Embryonic facial prominence (tissue), 1 donor: ENCODE results near the gene IQGAP2.
"Not testable (repeated sequence)": the region's sequence is repeated elsewhere in the genome, so short reads cannot be mapped to it uniquely, and the experiment has no call there.

Experiments used
- DNase-seq: peaks from one replicate; pipeline ENCODE4 v3.0.0-alpha.2; 2016; ENCODE audit errors: extremely low spot score

IQGAP2 gene

GRCh38 chr5:76663573-76663972, 260.5 kb downstream of the IQGAP2 start:
- DNase-seq, result no peak

DNA sequence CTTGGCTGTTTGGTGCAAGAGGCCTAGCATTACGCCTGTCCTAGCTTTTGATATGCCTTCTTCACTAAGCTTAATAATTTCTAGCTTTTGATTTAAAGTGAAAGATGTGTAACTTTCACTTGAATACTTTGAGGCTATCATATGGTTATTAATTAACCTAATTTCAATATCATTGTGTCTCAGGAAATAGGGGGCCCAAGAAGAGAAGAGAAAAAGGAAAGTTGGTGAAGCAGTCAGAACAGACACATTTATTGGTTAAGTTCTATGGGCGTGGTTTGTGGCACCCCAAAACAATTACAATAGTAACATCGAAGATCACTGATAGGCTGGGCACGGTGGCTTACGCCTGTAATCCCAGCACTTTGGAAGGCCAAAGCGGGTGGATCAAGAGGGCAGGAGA, 261.0 kb downstream of the IQGAP2 start:
- no peak for DNase-seq

DNA sequence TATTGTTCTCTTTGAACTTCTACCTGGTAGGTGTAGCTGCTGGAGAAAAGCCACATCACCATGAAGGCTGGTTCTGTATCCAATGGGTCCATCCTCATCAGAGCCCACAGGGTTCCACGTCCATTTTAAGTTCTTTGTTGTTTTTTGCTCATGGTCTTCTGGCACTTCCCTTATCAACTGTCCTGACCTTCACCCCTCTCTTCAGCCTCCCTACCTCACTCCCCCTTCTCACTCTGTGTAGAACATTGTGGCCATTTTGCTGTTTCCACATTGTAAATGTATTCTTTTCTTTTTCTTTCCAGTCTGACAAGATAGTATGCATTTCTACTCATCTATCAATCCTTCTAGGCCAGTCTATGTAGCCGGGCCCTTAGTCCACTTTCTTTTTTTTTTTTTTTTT, 264.4 kb downstream of the IQGAP2 start:
- DNase-seq, result no peak

DNA sequence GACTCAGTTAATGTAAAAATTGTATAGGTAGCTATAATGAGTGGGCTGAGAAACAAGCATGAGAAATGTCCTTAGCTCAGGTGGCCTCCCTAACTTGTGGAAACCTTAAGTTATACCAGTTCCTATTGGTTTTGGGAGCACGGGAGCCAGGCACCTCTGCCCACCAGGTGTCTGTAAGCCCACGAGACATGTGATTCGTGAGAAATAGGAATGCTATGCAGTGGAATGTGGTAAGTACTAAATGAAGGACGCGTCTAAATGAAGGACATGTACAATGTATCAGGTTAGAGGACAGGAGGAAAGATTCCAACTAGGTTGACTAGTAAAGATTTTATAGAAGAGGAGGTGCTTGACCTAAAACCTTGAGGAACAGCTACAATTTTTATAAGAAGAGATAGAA, 266.2 kb downstream of the IQGAP2 start:
- no peak for DNase-seq

- DNase-seq, result no peak
Observed at GRCh38 chr5:76670508-76670907, 267.4 kb downstream of the IQGAP2 start.

DNA sequence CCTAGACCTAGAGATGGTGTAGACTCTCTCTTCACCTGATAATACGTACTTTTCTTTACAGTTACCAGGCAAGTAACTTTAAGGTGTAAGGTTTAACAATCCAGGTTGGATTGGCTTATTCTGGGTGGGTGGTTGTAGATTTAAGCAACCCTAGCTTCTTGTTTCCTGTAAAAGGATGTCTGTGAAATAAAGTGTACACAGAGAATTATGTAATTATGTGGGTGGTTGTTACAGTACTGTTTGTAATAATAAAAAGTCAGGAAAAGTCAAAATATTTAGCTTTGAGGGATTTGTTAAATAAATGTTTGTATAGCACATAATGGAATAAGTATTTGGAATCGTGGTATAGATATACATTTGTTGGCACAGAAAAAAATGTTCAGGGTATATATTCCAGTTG, 269.2 kb downstream of the IQGAP2 start:
- DNase-seq, result no peak

DNA sequence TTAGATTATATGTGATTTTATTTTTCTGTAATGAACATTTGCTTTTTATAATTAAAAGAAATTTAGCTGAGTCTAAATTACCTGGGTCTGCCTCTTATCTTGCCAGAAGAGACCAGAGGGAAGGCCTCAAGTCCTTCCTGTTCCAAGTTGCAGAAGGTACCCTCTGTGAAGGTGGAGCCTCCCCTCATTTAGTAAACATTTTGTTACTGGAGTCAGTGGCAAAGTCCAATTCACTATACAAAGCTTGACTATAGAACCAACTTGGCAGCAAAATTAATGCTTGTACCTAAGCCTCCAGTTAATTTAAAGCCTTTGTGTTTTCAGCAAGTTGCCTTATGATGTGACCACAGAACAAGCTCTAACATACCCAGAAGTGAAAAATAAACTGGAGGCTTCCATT, 270.0 kb downstream of the IQGAP2 start:
- DNase-seq, result no peak

DNA sequence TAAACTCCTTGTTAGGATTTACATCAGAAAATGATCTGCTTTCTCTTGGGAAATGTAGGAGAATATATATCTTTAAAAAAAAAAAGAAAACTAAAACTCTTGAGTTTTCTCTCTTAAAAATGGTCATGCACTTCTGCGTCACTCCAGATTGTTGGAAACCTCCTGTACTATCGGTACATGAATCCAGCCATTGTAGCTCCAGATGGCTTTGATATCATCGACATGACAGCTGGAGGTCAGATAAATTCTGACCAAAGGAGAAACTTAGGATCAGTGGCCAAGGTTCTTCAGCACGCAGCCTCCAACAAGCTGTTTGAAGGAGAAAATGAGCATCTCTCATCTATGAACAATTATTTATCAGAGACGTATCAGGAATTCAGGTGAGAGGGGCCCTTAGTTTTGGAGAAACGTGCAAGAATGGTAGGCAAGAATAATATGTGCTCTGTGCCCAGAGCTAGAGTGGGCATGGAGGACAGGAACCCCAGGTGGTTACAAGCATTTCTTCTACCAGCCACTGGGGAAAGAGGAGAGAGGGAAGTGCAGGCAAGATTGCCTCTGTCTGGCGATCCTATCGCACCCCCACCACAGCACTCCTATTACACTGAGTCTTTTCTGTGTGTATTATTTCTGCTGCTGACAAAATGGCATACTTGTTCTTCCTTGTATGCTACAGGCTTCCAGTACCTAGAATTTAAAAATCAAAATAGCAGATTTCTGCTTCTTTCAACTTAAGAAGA, 271.4 kb downstream of the IQGAP2 start:
- DNase-seq, result no peak

- DNase-seq, result no peak
Observed at GRCh38 chr5:76675364-76675763, 272.3 kb downstream of the IQGAP2 start.

- DNase-seq, result no peak
Observed at GRCh38 chr5:76677849-76678472, 274.9 kb downstream of the IQGAP2 start.

DNA sequence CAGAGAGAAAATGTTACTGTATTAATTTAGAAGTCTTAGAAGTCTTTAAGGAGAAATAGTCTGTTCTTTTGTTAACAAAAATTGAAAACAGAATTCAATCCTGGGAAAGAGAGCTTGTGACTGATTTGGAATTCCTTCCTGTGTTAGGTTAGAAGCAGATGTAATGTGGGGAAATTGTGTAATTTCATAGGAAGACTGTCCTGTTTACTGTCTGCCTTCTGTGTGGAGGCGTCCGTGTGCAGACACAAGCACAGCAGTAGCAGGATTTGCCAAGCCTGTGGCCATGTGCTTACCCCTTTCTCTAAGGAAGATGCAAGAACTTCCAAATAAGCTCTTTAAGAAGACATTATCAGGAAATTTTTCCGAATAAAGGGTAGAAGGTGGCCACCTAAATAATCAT, 276.1 kb downstream of the IQGAP2 start:
- no peak for DNase-seq

- not testable (repeated sequence) for DNase-seq
Observed at GRCh38 chr5:76680826-76681225, 277.7 kb downstream of the IQGAP2 start.

GRCh38 chr5:76681287-76681686, 278.2 kb downstream of the IQGAP2 start:
- DNase-seq, result no peak

- DNase-seq, result no peak
Observed at GRCh38 chr5:76682387-76682786, 279.3 kb downstream of the IQGAP2 start.

DNA sequence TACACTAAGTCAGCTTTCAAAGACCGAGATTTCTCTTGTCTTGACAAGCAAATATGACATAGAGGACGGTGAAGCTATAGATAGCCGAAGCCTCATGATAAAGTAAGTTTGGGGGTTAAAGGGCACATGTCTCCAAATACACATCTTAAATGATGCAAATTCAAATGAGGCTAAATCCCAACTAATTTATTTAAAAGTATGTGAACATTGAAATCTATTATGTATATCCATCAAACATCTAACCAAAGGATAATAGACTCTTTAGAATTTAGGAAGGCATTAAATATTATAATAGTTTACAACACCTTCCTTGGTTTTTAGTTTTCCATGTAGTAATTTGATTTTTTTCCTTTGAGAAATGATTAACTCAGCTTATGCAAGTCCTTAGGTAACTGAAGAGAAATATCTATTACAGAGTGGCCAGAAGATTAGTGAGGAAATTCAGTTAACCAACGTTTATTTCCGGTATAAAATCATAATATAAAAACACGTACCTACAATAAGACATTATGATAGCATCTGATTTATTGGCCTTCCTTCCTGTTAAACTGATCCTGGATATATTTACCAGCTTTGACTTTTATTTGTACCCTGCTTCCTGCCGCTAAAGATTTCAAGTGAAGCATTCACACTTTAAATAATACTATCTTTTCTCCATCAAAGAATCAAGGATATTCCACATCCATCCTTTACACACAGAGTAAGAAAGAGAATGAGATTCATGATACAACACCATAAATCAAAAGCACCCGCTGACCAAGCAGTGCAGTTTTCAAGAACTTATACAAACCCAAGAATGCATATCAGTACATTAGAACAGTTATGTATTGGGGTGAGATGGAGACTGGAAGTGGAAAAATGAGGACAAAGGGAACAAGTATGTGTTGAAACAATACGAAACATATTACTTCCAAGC, 281.0 kb downstream of the IQGAP2 start:
- DNase-seq, result no peak

- DNase-seq, result no peak
Observed at GRCh38 chr5:76684756-76685519, 281.9 kb downstream of the IQGAP2 start.

DNA sequence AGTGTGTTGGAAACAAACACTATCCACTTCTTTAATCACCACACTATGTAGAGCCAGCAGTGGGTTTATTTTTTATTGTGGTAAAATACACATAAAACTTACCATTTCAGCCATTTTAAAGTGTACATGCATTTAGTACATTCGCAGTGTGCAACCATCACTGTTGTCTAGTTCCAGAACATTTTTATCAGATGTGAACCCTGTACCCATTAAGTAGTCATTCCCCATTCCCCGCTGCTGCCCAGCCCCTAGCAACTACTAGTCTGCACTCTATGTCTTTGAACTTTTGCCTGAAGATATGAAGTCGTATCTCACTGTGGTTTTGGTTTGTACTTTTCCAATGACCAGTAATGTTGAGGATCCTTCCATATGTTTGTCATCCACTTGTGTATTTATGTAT, 282.6 kb downstream of the IQGAP2 start:
- no peak for DNase-seq

DNA sequence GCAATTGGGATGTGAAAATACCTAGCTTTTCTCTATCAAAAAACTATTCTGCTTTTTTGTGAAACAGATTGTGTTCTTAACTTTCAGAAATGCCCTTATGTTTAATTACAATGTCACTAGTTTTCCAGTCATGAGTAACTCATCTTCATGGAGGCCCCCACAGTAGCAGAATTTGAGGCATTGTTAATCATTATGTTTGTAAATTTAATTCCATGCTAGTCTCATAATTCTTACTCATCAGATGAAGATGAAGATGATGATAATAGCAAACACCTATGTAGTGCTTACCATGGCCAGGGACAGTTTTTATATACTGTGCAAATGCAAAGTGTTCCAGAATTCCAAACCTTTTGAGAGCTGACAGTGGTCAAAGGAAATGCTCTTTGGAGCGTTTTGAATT, 285.1 kb downstream of the IQGAP2 start:
- DNase-seq, result no peak

GRCh38 chr5:76688836-76689235, 285.8 kb downstream of the IQGAP2 start:
- no peak for DNase-seq

- DNase-seq, result peak; percentile 41
Observed at GRCh38 chr5:76689321-76690036, 286.4 kb downstream of the IQGAP2 start.

DNA sequence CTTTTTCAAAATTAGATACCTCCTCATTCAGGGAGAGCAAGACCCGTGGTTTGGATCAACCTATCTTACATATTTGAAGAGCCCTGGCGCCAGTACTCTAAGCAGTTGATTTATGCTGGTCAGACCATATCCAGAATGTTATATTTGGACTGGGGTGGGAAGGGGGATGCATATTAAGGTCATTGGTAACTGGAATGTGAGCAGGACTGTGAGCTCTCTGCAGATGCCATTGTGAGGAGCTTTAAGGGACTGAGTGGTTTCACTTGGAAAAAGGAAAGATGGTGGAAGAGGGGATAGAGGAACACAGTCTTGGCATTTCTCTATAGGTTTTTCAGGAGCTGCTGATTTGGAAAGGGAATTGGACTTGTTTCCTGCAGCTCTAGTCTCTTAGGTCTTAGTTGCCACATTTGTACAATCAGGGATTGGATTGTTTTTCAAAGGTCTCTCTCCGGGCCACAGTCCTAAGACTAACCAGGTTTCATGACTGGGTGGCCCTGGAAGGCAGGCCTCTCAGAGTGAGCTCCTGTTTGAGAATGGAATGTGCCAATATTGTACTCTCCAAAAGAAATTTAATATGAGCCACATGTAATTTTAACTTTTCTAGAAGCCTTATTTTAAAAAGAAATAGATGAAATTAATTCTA, 287.1 kb downstream of the IQGAP2 start:
- no peak for DNase-seq
